CD4-positive, alpha-beta T cell treated with Interleukin-10 for 1 hour (primary cell): ENCODE measurements around the gene PITPNM3.

Source experiments
- DNase-seq: peaks from one replicate; pipeline ENCODE4 v3.0.0-alpha.2; 2020

PITPNM3 gene

GRCh38 chr17:6551356-6551755, 5.0 kb downstream of the PITPNM3 start:
- DNase-seq = no peak

DNA sequence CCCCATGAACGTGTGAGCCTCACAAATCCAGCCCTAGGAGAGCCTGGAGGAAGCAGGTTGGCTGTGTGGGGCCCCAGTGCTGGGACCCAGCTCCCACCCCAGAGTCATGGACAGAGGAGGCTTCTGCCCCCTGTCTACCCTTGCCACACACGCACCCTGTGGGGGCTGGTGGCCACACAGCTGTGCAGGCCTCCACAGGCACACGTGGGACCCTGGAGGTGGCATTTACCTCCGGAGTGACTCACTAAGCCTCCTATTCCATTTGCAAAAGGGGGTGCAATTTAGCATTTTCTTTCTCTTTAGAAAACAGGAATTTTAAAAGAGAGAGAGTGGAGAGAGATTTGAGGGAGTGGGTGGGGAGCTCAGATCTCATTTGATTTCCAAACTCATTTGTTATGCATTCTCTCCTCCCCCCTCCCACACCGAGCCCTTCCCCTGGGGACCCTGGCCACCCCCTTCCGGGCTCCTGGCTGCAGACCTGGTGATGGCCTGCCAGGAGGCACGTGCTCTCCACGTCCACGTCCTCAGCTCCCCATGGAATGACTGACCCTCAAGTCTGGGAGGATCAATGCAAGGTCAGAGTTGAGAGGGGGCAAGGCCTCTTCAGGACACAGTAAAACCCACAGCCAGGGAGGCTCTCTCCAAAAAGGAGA, 6.8 kb downstream of the PITPNM3 start:
- DNase-seq = no peak

- no peak for DNase-seq
These were observed 7.6 kb downstream of the PITPNM3 start for GRCh38 chr17:6548578-6549330.

DNA sequence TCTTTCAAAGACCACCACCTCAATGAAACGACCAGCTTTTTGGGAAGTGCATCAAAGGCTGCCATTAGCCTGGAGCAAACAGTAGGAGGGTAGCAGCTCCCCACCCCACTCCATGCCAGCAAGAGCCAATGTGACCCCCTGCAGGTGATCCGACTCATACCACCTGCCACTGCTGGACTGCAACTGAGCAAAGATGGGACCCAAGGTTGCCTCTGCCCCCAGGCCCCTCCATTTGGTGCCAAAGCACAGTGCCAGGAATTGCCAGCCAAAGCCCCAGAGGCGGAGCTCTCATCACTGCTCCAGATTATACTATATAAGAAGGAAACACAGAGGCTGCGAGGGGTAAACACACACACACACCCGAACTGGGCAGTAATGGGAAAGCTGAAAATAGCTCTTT, 8.3 kb downstream of the PITPNM3 start:
- DNase-seq = no peak

GRCh38 chr17:6547336-6547735, 9.0 kb downstream of the PITPNM3 start:
- no peak for DNase-seq

- DNase-seq = no peak
These were observed 10.2 kb downstream of the PITPNM3 start for GRCh38 chr17:6546069-6546718.

- DNase-seq = no peak
These were observed 11.1 kb downstream of the PITPNM3 start for GRCh38 chr17:6545291-6545690.

- DNase-seq = no peak
These were observed 12.4 kb downstream of the PITPNM3 start for GRCh38 chr17:6544011-6544370.

DNA sequence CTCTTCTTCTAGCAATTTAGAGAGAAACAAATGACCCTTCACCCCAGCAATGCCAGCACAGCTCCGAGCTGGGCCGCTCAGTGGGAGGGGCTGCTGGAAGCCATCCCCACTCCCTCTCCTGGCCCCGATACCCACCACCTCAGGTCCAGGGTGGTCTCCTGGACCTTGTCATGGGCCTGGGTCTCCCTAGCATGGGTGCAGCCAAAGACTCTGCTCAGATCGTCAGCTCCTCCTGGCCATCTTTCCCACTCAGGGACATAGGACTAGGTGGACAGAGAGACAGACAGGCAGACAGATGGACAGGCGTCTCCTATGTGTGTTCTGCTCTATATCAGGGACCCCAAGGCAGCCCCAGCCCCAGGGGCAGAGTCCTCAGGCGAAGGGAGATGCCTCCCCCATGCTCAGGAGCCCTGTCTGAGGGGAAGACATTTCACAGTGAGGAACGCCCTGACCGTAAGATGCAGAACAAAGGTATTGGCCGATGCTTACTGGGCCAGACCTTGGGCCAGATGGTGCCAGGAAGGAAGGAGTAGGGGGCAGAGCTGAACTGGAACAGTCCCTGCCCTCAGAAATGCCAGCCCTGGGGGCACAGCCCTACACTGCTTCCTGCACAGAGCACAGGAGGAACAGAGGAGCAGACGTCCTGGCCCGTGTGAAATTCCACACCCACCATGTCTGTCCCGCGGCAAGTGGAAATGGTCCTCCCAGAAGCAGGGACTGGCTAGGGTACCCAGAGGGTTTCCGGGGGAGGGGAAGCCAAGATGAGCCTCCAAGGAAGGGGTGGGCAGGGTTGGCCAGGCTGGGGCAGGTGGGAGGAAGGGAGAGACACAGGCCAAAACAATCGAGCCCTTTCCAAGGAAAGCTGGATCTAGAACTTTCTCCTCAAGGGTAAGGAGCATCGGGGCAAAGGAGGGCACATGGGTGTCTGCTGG, 13.0 kb downstream of the PITPNM3 start:
- no peak for DNase-seq

- DNase-seq = no peak
These were observed 13.8 kb downstream of the PITPNM3 start for GRCh38 chr17:6542577-6542976.

DNA sequence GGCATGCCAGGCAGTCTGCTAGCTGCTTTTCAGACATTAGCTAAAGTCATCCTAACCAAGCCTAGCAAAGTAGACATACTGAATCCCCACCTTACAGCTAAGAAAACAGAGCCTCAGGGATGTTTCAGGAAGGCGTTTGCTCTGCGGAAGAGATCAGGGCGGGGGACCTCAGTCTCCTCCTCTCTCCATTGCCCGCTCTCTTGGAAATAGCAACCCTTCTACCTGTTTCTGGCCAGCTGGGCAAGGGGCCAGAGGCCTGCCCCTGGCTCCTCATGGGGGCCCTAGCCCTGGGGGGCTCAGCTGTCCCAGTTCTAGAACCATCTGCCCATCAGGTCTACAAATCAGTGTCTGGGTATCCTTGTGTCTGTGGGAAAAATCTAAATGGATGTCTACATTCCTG, 14.5 kb downstream of the PITPNM3 start:
- no peak for DNase-seq

- no peak for DNase-seq
These were observed 16.5 kb downstream of the PITPNM3 start for GRCh38 chr17:6539871-6540270.

GRCh38 chr17:6536566-6537065, 19.7 kb downstream of the PITPNM3 start:
- no peak for DNase-seq

GRCh38 chr17:6536053-6536452, 20.3 kb downstream of the PITPNM3 start:
- DNase-seq = no peak

- no peak for DNase-seq
These were observed 21.4 kb downstream of the PITPNM3 start for GRCh38 chr17:6534846-6535514.

DNA sequence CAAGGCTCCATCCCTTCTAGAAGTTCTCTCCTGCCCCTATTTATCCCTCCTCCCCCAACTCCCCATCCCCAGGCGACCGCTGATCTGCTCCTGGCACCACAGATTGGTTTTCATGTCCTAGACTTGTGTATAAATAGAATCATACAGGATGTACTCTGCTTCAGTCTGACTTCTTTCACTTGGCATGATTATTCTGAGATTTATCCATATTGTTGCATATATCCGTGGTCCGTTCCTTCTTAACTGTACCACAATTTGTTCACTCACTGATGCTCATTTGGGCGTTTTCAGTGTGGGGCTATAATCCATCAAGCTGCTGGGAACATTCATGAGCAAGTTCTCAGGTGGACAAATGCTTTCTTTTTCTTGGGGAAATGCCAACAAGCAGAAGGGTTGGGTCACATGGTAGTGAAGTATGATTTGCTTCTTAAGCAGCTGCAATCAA, 23.9 kb downstream of the PITPNM3 start:
- no peak for DNase-seq

DNA sequence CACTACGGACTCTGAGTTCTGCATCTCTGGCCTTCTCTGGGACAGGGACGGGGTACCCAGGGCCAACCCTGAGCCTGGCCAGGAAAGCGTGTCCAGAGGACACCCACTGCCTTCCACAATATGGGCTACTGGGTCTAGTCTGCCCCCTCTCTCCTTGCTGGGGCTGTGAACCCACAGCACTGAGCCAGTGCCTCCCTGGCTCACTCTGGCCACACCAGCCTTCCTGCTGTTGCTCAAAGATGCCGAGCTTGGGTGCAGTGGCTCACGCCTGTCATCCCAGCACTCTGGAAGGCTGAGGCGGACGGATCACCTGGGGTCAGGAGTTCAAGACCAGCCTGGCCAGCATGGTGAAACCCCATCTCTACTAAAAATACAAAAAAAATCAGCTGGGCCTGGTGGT, 24.8 kb downstream of the PITPNM3 start:
- DNase-seq = no peak

- no peak for DNase-seq
These were observed 25.9 kb downstream of the PITPNM3 start for GRCh38 chr17:6530324-6530920.

- no peak for DNase-seq
These were observed 27.8 kb downstream of the PITPNM3 start for GRCh38 chr17:6528557-6528956.

GRCh38 chr17:6526362-6527152, 29.8 kb downstream of the PITPNM3 start:
- DNase-seq = no peak

DNA sequence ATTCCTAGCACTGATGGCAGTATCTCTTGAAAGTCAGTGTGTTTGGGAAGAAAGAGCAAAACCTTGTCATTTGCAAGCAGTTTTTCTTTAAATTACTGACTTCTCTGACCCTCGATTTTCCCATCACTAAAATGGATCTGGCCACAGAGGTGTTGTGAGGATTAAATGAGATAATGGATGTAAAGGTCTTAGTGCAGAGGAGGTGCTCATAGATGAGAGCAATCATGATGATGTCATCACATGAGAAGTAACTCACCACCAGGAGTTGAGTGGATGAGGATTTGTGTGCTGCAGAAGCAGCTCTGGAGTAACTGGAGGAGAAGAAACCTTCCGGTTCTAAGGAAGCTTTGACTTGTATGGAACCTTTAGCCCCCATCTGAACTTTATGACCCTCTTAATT, 30.6 kb downstream of the PITPNM3 start:
- DNase-seq = no peak
